CD4-positive, alpha-beta T cell treated with Interleukin-6 at 100 ng/mL for 8 hours (primary cell): ENCODE data around the gene PWWP2B.

Experiments used
- DNase-seq: peaks from one replicate; pipeline ENCODE4 v3.0.0-alpha.2; 2020; ENCODE audit warnings: mixed read lengths, low spot score

PWWP2B gene

DNA sequence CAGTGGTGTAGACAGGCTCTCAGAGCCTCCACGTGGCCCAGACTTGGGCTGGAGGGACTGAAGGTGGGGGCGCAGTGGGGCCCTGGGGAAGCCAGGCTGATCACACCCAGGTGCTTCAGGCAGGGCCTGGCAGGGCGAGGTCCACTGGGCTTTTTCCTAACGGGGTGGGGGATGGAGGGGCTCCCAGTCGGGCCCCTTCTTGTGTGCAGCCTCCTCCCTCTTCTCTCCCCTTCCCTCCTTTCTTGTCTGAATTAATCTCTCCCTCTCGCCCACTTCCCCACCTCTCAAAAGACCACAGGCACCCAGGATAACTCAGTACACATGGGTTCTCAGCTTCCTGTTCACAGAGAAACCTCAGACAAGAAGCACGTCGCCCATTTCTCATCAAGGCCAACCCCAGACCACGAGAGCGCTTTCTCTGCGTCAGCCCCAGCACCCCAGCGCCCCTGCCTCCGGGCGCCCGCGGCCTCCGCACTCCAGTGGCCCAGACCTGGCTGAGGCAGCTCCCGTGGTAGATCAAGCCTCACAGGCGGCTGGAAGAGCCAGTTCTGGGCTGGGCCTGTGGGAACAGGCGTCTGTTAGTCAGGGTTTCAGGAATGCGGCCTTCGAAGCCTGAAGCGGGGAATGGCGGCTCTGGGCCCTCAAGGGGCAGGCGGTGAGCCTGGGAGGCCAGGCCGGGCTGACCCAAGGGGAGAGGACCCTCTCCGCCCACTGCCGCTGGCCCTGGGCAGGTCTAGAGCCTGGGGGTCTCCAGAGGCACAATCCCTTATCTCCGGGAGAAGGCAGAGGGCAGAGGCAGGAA lies 50.6 kb downstream of the PWWP2B start:
- peak; percentile 75 for DNase-seq

GRCh38 chr10:132448248-132448731 lies 51.3 kb downstream of the PWWP2B start:
- peak; percentile 56 for DNase-seq

GRCh38 chr10:132449051-132449810 lies 52.2 kb downstream of the PWWP2B start:
- DNase-seq: no peak

DNA sequence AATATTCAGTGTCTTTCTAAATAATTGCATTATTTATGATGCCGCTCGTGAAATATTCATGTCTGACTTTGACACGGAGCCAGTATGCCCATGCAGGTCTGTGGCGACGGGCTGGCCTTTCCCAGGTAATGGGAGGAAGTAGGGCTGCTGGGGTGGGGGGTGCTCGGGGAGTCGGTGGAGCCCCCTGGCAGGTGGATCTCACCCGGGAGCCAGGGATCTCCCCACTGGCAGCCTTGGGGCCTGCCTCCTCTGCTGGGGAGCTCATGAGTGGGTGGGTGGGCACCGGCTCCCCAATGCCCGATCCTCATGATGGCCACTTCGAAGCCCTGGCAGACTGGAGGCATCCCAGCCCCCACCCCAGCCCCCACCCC lies 52.8 kb downstream of the PWWP2B start:
- no peak for DNase-seq

- no peak for DNase-seq
Observed at GRCh38 chr10:132450466-132450824, 53.4 kb downstream of the PWWP2B start.

GRCh38 chr10:132450825-132451505 lies 54.0 kb downstream of the PWWP2B start:
- no peak for DNase-seq

DNA sequence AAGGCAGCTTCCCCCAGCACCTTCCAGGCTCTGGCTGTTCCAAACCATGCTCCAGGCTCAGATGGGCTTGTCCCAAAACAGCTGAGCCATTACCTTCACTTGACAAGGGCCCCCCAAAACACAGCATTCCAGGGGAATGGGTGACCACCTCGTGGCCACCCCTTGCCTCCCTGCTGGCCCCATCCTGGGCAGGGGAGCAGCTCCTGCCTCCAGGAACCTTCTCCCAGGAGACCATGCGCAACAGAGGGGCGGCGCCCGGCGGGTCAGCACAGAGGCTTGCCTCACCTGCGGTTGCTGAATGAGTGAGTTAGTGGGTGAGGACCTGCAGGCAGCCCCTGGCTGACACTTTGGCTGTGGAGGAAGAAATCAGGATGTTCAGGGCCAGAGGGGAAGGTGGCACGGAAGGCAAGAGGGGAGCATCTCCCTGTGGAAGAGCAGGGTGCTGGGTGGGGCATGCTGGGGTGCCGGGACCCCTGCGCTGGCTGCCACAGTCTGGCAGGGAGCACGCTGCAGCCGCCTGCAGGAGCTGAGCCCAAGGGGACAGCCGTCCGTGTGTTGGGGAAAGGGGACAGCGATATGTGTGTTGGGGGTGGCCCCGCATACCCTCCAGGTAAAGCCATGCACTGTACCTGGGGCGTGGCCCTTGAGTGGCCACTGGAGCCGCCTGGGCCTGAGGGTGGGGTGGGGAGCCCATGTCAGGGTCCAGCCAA lies 54.7 kb downstream of the PWWP2B start:
- DNase-seq: no peak

DNA sequence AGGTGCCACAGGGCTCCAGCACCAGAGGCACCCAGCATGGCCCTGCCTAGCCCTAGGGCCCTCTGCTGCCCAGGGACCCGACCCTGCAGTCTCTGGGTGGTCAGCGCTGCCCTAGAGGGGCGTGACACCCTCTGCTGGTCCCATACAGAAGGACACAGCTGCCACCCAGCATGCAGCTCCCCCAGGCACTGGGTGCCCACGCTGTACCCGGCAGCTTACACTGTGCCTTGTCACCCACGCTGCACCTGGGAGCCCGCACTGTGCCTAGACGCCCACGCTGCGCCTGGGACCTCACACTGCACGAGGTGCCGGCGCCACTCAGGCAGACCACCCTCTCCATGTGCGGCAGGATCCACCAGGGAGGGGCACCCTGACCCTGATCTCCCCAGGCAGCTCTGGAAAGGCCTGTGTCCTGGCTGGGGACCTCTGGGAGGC lies 55.2 kb downstream of the PWWP2B start:
- DNase-seq: no peak

DNA sequence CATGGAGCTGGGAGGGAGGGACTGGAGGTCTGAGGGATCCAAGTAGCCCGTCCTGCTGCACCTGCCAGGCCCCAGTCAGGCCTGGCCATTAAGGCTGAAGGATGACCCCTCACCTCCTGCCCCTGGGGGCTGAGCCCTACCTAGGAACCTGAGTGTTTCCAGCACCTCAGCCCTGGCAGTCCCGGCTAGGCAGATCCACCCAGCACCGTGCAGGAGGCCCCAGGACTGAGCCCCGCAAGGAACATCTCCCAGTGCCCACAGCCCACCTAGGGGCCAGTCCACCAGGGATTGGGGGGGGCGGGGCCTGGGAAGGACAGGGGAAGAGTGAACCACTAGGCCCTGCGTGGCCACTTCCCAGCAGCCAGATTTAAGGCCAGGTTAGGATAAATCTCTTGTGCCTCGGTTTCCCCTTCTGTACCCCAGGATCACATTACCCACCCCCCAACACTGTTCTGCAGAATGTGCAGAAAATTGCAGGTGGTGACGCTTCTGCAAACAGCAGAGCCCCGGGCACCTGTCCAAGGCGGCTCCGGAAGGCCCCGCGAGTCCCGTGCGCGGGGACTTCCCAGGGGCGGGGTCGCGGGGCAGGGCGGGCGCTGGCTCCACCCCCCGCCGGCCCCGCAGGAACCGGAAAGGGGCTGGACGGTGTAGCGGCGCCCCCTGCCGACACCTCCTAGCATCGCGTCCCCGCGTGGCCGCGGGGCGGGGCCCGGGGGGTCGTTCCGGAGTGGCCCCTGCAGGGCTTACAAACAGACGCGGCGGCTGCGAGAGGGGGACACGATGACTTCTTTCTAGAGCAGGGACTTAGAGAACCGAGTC lies 55.9 kb downstream of the PWWP2B start:
- peak; percentile 93 for DNase-seq

GRCh38 chr10:132453470-132453861 lies 56.5 kb downstream of the PWWP2B start:
- no peak for DNase-seq

GRCh38 chr10:132454296-132455198 lies 57.5 kb downstream of the PWWP2B start:
- no peak for DNase-seq

- DNase-seq: no peak
Observed at GRCh38 chr10:132455441-132455971, 58.5 kb downstream of the PWWP2B start.

DNA sequence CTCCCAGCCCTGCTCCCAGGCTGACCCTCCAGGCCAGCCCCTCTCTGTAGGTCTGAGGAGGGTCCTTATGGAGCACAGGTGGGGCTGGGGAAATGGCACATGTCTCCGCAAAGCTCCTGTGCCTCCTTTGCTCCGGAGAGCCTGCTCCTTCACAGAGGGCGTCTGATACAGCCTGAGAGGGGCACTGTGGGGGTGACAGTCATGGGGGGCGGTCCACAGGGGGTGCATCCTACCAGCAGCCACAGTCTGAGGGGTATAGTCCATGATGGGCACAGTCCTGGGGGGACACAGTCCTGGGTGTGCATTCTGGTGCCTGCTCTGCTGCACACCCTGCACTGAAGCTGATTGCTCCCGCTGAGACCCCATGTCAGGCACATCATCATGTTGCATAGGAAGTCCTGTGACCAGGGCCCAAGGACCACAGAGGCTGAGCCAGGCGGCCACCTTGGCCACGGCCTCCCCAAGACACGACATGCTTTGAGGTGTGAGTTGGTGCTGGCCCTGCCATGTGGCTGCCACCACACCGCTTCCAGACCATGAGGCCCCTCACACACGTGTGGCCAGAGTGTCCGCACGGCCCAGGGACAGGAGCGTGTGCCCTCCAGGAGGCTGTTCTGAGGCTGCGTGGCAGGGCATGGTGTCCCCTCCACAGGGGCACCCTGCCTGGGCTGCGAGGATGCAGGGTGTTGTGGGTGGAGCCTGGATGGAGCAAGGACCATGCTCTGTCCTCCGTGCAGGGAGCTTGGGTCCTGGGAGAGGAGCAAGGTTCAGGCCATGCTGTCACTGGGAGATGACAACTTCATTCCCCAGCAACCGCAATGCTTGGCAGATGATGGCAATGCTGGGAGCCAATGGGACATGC lies 59.2 kb downstream of the PWWP2B start:
- no peak for DNase-seq

GRCh38 chr10:132456881-132457280 lies 59.9 kb downstream of the PWWP2B start:
- DNase-seq: no peak

- no peak for DNase-seq
Observed at GRCh38 chr10:132457328-132458070, 60.5 kb downstream of the PWWP2B start.

DNA sequence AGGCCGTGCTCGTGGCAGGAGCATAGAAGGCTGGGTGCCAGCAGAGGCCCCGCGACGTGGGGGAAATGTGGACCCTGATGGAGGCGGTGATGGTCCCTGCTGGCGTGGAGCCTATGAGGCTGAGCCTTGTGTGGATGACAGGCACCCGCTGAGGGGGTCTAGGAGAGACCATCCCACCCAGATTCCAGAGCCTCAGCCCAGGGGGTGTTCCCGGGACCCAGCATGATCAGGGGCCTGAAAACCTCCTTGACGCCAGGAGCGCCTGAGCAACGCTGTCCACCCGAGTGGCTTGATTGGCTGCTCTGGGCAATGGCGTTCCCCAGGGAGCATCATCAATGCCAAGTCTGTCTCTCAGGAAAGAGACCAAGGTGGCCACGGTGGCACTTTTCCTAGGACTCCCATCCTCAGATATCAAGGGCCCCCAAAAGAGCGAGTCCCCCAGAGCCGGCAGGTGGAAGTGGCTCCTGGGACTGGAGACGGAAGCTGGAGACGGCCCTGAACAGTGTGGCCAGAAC lies 61.1 kb downstream of the PWWP2B start:
- no peak for DNase-seq

- peak; percentile 48 for DNase-seq
Observed at GRCh38 chr10:132458586-132459300, 61.7 kb downstream of the PWWP2B start.
